22Rv1 (cell line): ENCODE measurements around the gene PROSER2.

Experiments
- CTCF ChIP-seq: fragments of 450-650 bp; IDR thresholded peaks from 2 replicates; pipeline ENCODE4 v1.5.1; 2017; ENCODE audit warnings: mild to moderate bottlenecking
- ZFX ChIP-seq: fragments of 450-650 bp; IDR thresholded peaks from 2 replicates; pipeline ENCODE4 v1.6.1; 2017; ENCODE audit warnings: antibody characterized with exemption, borderline replicate concordance

- TF ChIP-seq CTCF (no peak), ZFX (no peak)
Observed at GRCh38 chr10:11823989-11824346, 812 bp downstream of the PROSER2 start.
